Measurements from ENCODE around the gene LMAN2.
A peak's percentile ranks its signal among the peaks of the same experiment; 100 is the strongest.

LMAN2 gene

DNA sequence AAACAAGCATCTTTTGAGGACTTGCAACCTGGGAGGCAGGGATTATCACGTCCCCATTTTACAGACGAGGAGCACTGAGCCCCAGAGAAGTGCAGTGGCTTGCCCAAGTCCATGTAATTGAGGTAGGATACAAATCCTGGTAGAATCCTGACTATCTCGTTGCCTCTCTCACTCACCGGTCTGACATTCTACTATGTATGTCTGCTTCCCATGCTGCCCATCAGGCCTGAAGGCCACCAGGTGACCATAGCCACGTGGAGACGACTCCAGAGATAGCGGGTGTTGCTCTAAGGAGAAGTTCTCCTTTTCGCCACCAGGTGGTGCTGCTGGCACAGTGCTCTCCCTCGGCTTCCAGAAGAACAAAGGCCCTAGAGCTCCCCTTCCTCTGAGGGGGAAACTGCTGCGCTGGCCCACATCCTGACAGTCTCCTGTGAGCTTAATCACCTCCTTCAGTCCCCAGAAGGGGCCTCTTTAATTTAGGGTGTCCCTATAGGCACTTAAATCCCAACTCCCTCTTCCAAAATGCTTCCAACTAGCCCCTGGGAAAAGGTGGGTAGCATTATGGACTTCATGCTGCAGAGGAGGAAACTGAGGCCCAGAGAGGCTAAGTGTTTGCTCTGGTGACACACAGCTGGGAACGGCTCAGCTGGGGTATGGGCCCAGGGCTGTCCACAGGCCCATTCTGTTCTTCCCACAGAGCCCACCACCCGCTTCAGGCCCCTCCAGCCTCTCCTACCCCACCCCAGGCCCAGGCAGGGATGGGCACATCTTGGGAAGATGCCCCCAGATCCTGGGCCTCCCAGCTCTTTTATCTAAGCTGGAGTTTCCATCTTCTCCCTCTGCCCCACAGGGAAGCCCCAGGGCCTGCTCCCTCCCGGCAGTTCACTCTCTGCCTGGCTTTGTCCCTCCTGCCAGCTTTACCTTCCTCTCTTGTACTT lies 39.2 kb upstream of the LMAN2 start:
- Histone ChIP-seq H3K4me1 (ENCODE audit: insufficient read depth, poor library complexity, severe bottlenecking) (peaks cover 22% of the 10 kb centered on the region), H3K9me3 (ENCODE audit: severe bottlenecking) (no peaks in the 10 kb centered on the region), H3K27me3 (ENCODE audit: insufficient read depth, poor library complexity, severe bottlenecking) (no peaks in the 10 kb centered on the region), H3K36me3 (ENCODE audit: low read depth) (no peaks in the 10 kb centered on the region), H3K4me3 (ENCODE audit: severe bottlenecking) (no peak overlapping the region), H3K27ac (ENCODE audit: poor library complexity, severe bottlenecking) (peak overlapping the region; percentile 78)
- ATAC-seq (ENCODE audit: low read depth) (peak; percentile 57), DNase-seq (ENCODE audit: low spot score) (no peak)
- TF ChIP-seq, protein P1, sequence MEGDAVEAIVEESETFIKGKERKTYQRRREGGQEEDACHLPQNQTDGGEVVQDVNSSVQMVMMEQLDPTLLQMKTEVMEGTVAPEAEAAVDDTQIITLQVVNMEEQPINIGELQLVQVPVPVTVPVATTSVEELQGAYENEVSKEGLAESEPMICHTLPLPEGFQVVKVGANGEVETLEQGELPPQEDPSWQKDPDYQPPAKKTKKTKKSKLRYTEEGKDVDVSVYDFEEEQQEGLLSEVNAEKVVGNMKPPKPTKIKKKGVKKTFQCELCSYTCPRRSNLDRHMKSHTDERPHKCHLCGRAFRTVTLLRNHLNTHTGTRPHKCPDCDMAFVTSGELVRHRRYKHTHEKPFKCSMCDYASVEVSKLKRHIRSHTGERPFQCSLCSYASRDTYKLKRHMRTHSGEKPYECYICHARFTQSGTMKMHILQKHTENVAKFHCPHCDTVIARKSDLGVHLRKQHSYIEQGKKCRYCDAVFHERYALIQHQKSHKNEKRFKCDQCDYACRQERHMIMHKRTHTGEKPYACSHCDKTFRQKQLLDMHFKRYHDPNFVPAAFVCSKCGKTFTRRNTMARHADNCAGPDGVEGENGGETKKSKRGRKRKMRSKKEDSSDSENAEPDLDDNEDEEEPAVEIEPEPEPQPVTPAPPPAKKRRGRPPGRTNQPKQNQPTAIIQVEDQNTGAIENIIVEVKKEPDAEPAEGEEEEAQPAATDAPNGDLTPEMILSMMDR (IDR thresholded peaks at IDR 0.05; ENCODE audit: poor library complexity, severe bottlenecking): peak; percentile 99

DNA sequence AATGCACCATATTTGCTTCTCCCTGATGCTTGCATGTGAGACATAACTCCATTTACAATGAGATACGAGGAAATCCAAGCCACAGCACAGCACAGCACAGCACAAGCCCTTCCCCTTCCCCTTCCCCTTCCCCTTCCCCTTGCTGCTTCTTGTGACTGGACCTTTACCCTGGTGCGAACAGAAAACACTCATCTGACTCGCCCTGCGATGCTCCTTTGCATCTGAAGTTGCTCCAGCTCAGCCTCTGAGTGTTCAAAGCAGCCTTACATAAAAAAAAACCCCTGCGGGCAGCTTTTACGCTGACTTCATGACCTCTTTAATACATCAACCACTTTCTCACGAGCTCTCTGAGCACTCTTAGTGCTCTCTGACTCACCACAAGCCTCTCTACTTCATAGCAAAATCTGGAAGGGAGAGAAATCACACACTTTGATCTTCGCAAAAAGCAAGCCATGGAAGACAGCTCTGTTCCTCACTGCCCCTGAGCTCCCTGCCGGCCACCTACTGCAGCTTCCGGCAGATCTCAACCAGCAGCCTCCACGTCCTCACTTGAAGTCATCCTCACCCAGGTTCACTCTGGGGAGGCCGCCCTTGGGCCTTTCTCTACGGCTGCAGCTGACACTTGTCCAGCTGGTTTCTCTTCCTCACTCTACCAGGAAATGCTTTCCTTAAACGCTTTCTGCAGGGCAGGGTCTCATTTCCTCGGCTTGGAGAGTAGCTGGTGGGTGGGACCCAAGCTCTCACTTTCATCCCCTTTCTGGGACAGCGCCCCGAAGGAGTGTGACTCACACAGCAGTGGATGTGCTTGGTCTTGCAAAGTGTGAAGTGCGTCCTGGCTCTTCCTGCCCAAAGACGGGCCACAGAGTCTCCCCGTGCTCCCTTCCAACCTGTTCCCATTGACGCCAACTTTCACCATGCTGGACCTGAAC lies 38.0 kb upstream of the LMAN2 start:
- no peaks in the 10 kb centered on the region for H3K9me3 ChIP-seq (ENCODE audit: severe bottlenecking)
- ATAC-seq (ENCODE audit: low read depth) (peak; percentile 78), DNase-seq (ENCODE audit: low spot score) (peak; percentile 93)
- H3K36me3 ChIP-seq (ENCODE audit: low read depth): no peaks in the 10 kb centered on the region
- no peaks in the 10 kb centered on the region for H3K27me3 ChIP-seq (ENCODE audit: insufficient read depth, poor library complexity, severe bottlenecking)
- no peak overlapping the region for H3K4me3 ChIP-seq (ENCODE audit: severe bottlenecking)
- peaks cover 22% of the 10 kb centered on the region for H3K4me1 ChIP-seq (ENCODE audit: insufficient read depth, poor library complexity, severe bottlenecking)
- H3K27ac ChIP-seq (ENCODE audit: poor library complexity, severe bottlenecking): peak overlapping the region; percentile 78
- TF ChIP-seq, protein P1 (IDR thresholded peaks at IDR 0.05; ENCODE audit: poor library complexity, severe bottlenecking): no peak

DNA sequence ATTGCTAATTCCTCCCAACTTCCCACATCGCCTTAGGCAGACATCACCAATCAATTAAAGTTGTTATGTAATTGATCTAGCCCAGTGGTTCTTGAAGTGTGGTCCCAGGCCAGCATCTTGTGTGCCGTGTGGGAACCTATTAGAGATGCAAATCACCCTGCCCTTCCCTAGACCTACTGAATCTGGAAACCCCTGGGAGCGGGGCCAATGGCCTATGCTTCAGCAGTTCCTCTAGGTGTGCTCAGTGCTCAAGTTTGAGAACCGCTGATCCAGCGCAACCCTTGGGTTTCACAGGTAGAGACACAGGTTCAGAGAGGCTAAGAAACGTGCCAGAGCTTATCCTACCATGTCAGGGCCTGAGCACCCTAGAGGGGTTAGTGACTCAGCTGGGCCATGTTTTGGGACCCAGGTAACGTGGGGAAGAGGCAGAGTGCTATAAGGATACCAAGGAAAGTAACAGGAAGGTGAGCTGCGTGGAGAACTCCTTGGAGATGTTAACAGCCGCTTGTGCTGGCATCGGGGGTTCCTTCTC lies 37.1 kb upstream of the LMAN2 start:
- TF ChIP-seq, protein P1 (IDR thresholded peaks at IDR 0.05; ENCODE audit: poor library complexity, severe bottlenecking): no peak
- no peak overlapping the region for H3K4me3 ChIP-seq (ENCODE audit: severe bottlenecking)
- peaks cover 22% of the 10 kb centered on the region for H3K4me1 ChIP-seq (ENCODE audit: insufficient read depth, poor library complexity, severe bottlenecking)
- peak overlapping the region; percentile 78 for H3K27ac ChIP-seq (ENCODE audit: poor library complexity, severe bottlenecking)
- ATAC-seq (ENCODE audit: low read depth) (no peak), DNase-seq (ENCODE audit: low spot score) (no peak)
- H3K27me3 ChIP-seq (ENCODE audit: insufficient read depth, poor library complexity, severe bottlenecking): no peaks in the 10 kb centered on the region
- no peaks in the 10 kb centered on the region for H3K9me3 ChIP-seq (ENCODE audit: severe bottlenecking)
- no peaks in the 10 kb centered on the region for H3K36me3 ChIP-seq (ENCODE audit: low read depth)

DNA sequence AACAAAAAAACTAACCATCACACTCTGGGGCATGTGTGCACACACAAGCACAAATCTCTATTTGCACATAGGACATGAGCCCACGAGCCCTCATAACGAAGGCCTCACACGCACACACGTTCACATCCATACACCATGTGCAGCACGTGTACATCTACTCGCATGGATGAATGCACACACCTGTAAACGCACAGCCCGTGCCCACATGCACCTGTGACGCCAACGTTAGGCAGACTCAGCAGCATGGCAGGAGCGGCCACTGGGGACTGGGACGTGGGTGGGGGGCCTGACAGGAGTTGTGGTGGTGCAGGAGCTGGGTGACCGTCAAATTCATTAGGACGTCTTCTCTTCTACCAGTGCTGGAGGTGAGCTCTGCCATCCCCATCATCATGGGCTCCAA lies 35.9 kb upstream of the LMAN2 start:
- Histone ChIP-seq H3K27ac (ENCODE audit: poor library complexity, severe bottlenecking) (no peak overlapping the region), H3K9me3 (ENCODE audit: severe bottlenecking) (no peaks in the 10 kb centered on the region), H3K4me1 (ENCODE audit: insufficient read depth, poor library complexity, severe bottlenecking) (peaks cover 22% of the 10 kb centered on the region), H3K27me3 (ENCODE audit: insufficient read depth, poor library complexity, severe bottlenecking) (no peaks in the 10 kb centered on the region), H3K4me3 (ENCODE audit: severe bottlenecking) (no peak overlapping the region), H3K36me3 (ENCODE audit: low read depth) (no peaks in the 10 kb centered on the region)
- DNase-seq (ENCODE audit: low spot score) (no peak), ATAC-seq (ENCODE audit: low read depth) (no peak)
- TF ChIP-seq, protein P1 (IDR thresholded peaks at IDR 0.05; ENCODE audit: poor library complexity, severe bottlenecking): no peak
